GM19438 (cell line): ENCODE results near the gene LRRC43.
"Not testable (repeated sequence)": the region's sequence is repeated elsewhere in the genome, so short reads cannot be mapped to it uniquely, and the experiment has no call there.

ENCODE experiments used
- ATAC-seq: cut with Tn5 transposase; IDR thresholded peaks from one replicate; pipeline ENCODE4 v1.9.1; 2021; ENCODE audit warnings: low read depth; ENCODE audit not compliant: unreplicated experiment

The LRRC43 gene

DNA sequence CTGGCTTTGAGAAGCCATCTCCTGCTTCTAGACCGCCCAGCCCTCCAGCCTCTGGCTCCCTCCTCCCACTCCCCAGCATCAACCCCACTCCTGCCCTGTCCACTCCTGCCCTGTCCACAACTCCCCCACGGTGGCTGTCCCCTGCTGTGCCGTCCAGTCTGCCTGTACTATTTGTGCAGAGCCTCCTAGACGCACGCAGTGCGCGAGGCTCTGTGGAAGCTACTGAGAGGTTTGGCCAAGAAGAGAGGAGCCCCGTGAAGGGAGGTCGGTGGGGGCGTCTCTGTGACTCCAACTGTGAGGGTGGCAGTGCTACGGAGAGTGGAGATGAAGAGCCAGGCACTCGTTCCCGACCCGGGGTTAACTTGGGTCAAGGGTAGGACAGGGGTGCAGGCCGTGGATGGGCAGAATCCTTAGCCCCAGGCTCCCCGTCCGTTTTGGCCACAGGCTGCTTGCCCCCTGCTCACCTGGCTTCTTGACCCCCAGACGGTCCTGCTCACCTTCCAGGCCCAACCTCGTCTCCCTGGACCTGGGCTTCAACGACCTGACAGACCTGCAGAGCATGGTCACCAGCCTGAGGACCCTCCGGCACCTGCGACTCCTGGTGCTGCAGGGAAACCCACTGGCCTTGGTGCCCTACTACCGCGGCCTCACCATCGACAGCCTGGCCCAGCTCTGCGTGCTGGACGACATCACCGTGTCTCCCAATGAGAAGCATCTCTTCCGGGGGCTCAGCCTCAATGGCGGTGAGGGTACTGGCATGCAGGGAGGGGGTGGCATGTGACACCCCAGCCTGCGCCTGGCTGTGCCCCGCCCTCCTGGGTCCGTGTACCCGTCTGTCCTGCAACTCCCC is 6.9 kb downstream of the LRRC43 start:
- ATAC-seq: no peak

DNA sequence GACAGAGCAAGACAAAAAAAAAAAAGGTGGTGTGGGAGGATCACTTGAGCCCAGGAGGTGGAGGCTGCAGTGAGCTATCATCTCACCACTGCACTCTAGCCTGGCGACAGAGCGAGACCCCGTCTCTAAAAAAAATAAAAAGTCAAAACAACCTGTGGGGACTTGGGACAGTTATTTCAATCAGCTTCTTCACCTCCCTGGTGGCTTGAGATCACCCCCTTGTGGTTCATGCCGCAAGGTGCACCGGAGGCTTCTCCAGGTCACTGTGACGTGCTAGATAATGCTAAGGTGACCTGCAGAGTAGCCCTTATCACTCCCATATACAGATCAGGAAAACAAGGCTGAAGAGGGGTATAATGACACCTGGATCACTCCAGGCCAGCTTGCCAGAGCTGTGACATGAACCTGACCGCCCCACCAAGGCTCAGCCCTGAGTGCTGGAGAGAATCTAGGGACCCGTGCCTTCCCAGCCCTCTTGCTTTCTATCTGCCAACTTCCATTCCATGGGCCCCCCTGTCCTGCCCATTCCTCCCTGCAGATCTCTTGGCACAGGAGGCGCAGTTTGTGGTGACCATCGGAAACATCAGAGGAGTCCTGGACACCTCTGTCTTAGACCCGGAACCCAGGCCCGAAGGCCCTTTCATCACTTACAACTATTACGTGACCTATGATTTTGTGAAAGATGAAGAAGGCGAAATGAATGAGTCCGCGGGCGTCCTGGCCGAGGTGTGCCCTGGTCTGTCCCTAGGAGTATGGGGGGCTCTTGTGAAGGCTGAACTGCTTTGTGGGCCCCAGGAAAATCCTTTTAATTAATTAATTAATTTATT is 8.1 kb downstream of the LRRC43 start:
- no peak for ATAC-seq

DNA sequence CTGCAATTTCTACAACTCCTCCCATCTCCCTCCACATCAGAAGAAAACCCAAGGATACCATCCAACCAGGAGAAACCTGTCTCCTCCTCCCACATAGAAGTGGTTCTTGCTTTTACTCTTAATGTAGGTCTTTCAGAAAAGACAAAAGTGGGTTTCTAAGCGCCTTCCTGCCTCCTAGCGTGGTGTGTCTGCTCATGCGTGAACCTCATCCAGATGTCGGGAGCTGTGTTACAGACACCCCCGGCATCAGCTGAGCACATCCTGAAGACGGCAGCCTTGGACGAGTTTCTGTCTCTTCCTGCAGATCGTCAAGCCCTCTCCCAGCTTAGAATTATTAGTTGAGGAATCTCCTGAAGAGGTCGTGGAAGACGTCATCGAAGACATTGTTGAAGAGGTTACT is 9.5 kb downstream of the LRRC43 start:
- ATAC-seq: no peak

DNA sequence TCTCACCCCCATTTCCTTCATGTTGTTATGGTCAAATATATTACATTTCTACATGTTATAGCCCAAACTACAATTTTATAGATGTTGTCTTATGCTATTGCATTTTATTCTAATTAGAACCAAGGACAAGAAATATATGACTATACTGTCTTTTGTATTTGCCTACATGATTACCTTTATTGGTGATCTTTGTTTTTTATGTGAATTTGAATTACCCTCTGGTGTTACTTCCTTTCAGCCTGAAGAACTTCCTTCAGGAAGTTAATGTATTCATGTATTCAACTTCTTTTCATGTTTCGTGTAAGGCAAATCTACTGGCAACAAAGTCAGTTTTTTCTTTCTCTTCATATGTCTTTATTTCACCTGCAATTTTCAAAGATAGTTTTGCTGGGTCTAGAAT is 11.9 kb downstream of the LRRC43 start:
- no peak for ATAC-seq

GRCh38 chr12:122195405-122195804 is 12.5 kb downstream of the LRRC43 start:
- ATAC-seq: no peak

DNA sequence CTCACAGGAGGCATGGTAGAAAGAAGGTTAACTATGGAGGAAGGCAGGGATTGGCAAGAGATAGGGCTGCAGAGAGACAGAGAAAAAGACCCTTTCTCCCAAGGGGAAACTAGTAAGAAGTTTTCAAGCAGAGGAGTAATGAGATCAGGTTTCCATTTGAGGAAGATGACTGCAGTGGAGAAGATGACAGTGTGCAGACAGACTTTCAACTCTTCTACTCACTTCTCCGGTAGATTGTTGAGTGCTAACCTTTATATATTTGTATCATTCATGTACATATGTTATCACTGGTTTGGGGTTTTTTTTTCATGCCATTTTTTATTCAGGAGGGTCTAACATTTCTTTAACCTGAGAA is 14.7 kb downstream of the LRRC43 start:
- no peak for ATAC-seq

- no peak for ATAC-seq
These were observed 16.8 kb downstream of the LRRC43 start for GRCh38 chr12:122199484-122200355.

DNA sequence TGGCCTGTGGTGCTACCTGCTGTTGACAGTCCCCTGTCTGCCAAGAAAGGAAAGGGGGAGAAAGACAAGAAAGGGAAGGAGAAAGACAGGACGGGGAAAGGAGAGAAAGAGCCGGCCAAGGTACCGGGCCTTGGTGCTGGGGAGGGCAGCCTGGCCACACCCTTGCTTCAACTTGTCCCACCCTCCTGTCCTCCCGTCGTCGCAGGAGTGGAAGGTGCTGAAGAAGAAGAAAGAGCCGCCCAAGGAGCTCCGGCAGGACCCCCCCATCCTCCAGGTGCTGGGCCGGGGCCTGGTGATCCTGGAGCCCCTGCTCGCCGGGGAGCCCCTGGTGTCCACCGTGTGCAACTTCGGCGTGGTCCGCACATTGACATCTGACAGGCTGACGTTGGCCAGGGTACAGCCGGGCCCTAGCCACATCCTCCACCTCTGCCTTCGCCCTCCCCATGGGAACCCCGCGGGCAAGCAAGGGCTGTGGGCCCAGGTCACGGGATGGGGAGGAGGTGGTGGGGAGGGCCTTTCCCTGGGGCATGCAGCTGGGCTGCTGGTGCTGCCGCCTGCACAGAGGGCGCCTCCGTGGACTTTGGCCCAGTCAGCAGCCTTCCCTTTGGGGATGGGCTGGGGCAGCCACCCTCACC is 17.7 kb downstream of the LRRC43 start:
- no peak for ATAC-seq

- no peak for ATAC-seq
These were observed 18.5 kb downstream of the LRRC43 start for GRCh38 chr12:122201381-122201780.

GRCh38 chr12:122202017-122202416 is 19.1 kb downstream of the LRRC43 start:
- ATAC-seq: no peak

DNA sequence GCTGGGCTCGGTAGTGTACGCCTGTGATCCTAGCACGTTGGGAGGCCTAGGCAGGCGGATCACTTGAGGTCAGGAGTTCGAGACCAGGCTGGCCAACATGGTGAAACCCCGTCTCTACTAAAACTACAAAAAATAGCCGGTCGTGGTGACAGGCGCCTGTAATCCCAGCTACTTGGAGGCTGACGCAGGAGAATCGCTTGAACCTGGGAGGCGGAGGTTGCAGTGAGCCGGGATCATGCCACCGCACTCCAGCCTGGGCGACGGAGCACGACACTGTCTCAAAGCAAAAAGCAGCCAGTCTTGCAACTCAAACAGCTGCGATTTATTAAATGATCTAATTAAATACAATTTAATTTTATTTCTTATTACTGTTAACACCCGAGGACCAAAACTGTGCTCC is 19.9 kb downstream of the LRRC43 start:
- not testable (repeated sequence) for ATAC-seq

GRCh38 chr12:122203301-122204166 is 20.6 kb downstream of the LRRC43 start, which contains the start of gene B3GNT4:
Gene B3GNT4, plus strand, starts transcription at chr12:122203709. Its CDS starts 910 bp downstream, at chr12:122204619.
- peak; percentile 51 for ATAC-seq

DNA sequence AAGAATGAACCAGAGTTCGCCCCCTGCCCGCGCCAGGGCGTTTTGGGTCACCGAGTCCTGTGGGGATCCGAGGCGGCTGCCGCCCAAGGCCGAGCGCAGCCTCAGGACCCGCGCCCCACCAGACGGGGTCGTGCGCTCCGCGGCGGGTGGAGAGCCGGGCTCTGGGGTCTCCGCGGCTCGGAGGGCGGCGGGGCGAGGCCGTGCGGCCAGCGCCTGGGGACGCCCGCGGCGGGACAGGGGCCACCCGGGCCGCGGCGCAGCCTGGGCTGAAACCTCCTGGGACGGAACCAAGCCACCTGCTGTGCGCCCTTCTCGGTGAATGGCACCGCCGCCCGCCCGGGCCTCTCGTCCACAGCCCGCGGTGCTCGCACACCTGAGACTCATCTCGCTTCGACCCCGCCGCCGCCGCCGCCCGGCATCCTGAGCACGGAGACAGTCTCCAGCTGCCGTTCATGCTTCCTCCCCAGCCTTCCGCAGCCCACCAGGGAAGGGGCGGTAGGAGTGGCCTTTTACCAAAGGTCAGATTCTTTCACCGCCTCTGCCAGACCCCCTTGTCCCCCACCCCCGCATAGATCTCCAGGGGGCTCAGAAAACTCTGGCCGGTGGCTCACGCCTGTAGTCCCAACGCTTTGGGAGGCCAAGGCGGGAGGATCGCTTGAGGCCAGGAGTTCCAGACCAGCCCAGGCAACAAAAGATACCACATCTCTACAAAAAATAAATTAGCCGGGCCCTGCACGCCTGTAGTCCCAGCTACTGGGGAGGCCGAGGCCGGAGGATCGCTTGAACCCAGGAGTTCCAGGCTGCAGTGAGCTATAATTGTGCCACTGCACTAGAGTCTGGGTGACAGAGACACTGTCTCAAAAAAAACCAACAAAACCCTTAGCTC is 21.5 kb downstream of the LRRC43 start:
- peak; percentile 19 for ATAC-seq

GRCh38 chr12:122205053-122205925 is 22.4 kb downstream of the LRRC43 start:
- no peak for ATAC-seq

- no peak for ATAC-seq
These were observed 23.4 kb downstream of the LRRC43 start for GRCh38 chr12:122206111-122206881.

- ATAC-seq: no peak
These were observed 24.1 kb downstream of the LRRC43 start for GRCh38 chr12:122206976-122207375.

GRCh38 chr12:122207391-122207790 is 24.5 kb downstream of the LRRC43 start:
- ATAC-seq: no peak
